SKM-1 (cell line): ENCODE data around the gene CKLF.
"Not testable (repeated sequence)": the region's sequence is repeated elsewhere in the genome, so short reads cannot be mapped to it uniquely, and the experiment has no call there.

Experiments used
- DNase-seq: peaks from one replicate; lab custom pipeline; 2025; ENCODE audit not compliant: unreplicated experiment; lab: John Stamatoyannopoulos, UW

Gene CKLF

DNA sequence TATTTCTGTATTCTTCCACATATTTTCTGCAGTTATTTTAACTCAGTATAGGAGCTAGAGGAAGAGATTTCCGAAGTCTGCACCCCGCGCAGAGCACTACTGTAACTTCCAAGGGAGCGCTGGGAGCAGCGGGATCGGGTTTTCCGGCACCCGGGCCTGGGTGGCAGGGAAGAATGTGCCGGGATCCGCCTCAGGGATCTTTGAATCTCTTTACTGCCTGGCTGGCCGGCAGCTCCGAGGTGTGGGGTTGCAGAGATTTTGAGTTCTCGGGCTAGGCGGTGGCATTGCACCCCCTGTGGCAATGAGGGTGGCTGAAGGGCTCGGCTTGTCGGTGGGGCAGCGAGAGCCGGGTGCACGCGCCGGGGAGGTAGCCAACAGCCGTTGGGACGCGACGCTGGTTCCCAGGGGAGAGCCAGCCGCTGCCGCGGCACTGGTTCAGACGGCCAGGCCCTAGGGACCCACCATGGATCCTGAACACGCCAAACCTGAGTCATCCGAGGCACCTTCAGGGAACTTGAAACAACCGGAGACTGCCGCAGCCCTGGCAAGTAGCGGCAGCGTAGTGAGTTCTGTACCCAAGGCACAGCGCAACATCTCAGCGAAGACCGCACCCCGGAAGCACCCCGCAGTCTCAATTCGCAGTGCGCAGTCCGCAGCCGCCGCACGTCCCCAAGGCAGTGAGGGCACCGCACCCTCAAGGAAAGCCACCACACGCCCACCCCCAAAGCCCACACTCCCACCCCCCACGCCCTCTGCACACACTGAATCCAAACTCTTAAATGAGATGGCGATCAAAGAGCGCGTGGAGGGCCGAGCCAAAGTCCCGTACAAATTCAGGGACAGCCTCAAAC, 13.9 kb downstream of the CKLF start, which contains the start of gene CMTM1:
CMTM1 (plus strand) TSS at position 389 of the 851 bp plus-strand sequence; CDS start at position 464, 75 bp downstream.
- no peak for DNase-seq

- not testable (repeated sequence) for DNase-seq
These were observed 14.9 kb downstream of the CKLF start for GRCh38 chr16:66567270-66567669.

DNA sequence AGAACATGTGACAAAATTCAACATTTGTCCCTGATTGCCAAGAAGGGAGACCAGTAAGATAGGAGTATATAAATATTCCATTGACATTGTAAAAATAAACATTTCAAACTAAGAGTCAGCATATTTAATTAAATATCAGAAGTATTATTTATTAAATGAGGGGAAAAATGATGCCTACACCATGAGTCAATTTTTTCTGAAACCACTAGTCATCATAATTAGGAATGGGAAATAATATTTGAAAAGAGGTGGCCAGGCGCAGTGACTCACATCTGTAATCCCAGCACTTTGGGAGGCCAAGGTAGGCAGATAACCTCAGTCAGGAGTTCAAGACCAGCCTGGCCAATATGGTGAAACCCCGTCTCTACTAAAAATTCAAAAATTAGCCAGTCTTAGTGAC, 16.0 kb downstream of the CKLF start:
- DNase-seq = no peak

DNA sequence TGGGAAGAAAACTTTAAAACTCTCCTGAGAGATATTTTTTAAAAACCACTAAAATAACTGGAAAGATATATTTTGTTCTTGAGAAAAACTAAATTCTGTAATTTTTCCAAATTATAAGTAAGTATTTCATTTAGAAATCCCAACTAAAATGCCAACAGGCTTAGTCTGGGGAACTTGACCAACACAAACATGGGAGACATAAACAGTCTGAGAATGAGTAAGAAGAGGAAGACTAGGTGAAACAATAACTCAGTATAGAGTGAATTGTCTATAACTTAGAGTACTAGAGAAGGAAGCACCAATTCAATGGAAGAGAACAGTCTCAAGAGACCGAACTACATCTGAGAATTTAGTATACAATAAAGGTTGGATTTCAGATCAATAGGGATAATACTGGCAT, 16.8 kb downstream of the CKLF start:
- no peak for DNase-seq

- DNase-seq = no peak
These were observed 17.5 kb downstream of the CKLF start for GRCh38 chr16:66569827-66570405.

DNA sequence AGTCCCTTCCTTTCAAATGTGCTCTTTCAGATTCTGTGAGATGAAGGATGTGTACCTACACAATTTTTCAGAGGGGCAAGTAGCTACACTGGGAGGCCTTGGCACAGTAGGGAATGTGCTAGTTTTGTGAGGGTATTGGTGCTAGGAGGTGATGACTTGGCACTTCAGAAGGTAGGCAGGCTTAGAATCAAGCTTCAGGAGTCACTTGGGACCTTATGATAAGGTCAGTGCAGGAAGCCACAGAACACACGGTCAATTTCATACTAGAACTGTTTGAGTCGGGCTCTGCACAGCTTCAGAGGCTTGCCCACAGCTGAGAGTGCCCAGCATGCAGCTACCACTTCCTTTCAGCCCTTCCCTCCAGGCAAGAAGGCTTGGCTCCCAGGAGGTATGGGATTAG, 20.0 kb downstream of the CKLF start:
- no peak for DNase-seq

DNA sequence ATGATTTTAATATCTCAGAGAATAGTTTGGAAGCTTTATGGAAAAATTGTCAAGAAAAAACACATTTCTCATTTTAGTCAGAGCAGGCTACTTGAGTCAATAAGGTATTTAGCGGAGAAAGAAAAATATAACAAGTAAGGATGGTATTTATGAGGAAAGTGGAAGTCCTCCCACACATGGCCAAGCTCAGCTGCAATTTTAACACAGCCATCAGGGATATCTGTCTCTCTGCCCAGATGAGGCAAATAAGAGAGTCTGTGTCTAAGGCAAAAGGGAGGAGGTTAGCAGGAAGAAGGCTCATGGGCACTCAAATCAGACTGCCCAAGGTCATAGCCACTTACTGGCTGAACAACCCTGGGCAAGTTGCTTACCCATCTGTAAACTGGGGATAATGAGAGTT, 21.7 kb downstream of the CKLF start:
- no peak for DNase-seq

GRCh38 chr16:66574531-66574930, 22.2 kb downstream of the CKLF start:
- DNase-seq = no peak

- no peak for DNase-seq
These were observed 22.7 kb downstream of the CKLF start for GRCh38 chr16:66575060-66575459.

DNA sequence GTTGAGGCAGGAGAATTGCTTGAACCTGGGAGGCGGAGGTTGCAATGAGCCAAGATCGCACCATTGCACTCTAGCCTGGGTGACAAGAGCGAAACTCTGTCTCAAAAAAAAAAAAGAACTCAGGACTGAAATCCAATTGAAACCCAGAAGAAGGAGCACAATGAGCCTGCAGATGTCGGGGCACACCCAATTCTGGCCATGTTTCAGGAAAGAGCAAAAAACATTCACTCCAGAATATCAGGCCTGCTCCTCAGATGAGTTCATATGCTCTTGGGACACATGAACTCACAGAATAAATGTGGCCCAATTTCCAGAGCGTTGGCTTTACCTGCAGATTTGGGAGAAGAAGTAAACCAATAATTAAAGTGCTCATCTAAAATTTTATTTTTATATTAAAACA, 23.9 kb downstream of the CKLF start:
- no peak for DNase-seq

GRCh38 chr16:66578651-66579531, 26.5 kb downstream of the CKLF start, which contains the start of gene CMTM2:
Gene CMTM2, plus strand, starts transcription at chr16:66579463. Its CDS starts 145 bp downstream, at chr16:66579608.
- no peak for DNase-seq

DNA sequence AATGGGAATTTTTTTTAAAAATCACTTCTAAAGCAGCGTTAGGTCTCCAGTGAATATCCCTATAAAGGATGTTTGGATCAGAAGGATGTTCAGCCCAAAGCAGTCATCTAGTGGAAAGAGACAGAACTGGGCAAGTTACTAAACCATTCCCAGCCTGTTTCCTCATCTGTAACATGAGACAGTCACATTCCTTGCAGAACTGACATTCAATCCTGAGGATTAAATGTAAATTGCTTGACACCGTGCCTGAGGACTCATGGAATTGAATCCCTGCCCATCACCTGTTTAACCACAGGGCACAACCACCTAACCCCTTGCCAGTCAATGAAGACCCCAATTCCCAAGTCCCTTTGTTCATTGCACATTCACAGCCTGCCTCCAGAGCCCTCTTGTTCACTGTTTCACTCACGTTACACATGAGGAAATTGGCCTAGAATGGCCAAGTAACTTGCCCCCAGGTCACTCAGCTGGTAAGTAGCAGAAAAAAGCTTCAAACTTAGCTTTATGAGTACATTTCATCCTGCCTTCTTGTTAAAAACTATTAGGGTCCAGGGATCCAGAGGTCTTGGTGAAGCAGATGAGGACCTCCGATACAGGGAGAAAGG, 28.3 kb downstream of the CKLF start:
- DNase-seq = no peak

- no peak for DNase-seq
These were observed 29.0 kb downstream of the CKLF start for GRCh38 chr16:66581246-66581952.

DNA sequence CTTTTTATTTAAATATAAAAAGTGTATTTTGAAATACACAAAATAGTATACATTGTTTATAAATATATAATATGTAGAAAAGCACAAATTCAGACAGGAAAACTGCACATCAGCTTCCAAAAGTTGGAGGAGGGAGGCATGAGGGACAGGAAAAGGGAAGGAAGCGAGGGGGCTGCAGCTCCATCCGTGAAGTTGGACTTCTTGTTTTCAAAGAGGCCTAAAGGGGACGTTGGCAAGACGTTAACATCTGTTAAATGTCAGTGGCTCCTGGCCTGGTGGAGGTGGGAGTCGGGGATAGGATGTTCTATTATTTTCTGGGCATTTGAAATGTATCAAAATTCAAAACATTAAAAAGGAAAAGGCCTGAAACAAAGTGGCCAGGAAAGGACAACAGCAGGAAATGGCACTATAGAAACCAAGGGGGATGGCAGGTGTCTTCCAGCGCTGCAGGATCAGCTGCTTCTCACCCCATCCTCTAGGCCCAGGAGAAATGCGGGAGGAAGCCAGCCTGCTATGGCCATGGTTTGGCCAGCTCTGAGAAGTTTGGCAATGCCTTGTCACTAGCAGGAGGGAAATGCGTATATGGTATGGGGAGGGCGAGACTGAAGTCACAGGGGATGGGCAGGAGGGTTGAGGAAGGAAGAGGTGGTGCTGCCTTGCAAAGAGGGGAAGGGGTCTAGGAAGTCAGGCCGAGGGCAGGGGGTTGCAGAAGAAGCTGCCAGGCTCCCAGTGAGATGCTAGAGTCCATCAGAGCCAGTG, 33.3 kb downstream of the CKLF start:
- peak; percentile 59 for DNase-seq

DNA sequence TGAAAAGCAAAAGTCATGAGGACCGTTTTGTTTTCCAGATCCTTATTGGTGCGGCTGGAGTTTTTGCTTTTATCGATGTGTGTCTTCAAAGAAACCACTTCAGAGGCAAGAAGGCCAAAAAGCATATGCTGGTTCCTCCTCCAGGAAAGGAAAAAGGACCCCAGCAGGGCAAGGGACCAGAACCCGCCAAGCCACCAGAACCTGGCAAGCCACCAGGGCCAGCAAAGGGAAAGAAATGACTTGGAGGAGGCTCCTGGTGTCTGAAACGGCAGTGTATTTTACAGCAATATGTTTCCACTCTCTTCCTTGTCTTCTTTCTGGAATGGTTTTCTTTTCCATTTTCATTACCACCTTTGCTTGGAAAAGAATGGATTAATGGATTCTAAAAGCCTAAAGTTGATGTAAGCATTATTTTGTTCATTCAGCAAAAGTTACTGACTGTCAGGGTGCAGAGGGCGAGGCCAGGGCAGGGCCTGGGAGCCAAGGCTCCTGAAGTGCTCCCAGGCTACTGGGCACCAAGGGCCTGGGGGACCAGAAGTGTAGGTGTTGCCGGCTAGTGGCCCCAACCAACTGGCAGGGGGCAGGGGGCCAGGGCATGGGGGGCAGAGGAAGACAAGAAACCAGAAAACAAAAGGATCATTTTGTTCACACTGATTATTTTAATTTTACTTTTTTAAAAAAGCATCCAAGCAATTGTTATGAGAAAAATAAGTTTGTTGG, 35.7 kb downstream of the CKLF start:
- no peak for DNase-seq

- DNase-seq = peak; percentile 36
These were observed 36.8 kb downstream of the CKLF start for GRCh38 chr16:66588981-66589713.

DNA sequence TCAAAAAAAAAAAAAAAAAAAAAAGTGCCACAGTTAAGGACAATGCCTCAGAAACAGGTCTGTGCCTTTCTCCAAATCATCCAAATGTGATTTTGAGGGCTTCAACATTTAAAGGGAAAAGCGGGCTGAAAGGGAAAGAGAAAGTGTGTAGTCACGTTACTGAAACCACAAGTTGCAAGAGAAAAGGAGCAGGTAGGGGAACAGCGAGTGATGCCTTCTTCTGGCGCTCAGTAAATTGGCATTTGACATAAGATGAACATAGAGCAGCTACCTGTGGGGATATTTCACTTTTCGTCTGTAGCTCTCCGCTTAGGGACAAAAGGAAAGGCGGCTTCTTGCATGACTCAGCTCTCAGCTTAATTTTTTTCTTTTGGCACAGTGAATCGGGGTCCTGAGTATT, 37.9 kb downstream of the CKLF start:
- no peak for DNase-seq

- DNase-seq = no peak
These were observed 38.6 kb downstream of the CKLF start for GRCh38 chr16:66591018-66591417.
